Panc1 (cell line): Measurements from ENCODE around the gene SPACA7. TPM values are rescaled to one million over a fixed set of nuclear protein-coding genes. Genes with fewer than 3 reads are reported as not detected.

Source experiments
- ATAC-seq: fragments of 200-7000 bp; cut with Tn5 transposase; 2 replicates; pipeline ENCODE4 v1.9.1; 2020; ENCODE audit warnings: mild to moderate bottlenecking, moderate library complexity
- BruUV-seq: library from RNA; stranded (reverse); fragments of 400-500 nt; replicated peaks from 2 replicates; lab custom pipeline; 2021; lab: Mats Ljungman, UMichigan
- CTCF ChIA-PET: fragments of 300-600 bp; sonication (Branson Sonifier 250); formaldehyde crosslinking; loops from one replicate; lab custom pipeline; 2022; ENCODE audit warnings: antibody characterized with exemption; lab: Charles Lee
- POLR2A ChIA-PET: fragments of 300-600 bp; sonication (Branson Sonifier 250); formaldehyde crosslinking; loops from one replicate; lab custom pipeline; 2022; ENCODE audit warnings: antibody characterized with exemption; lab: Charles Lee
- DNase-seq: peaks from one replicate; pipeline ENCODE4 v3.0.0-alpha.2; 2010; ENCODE audit warnings: low read depth, low spot score
- H3K27ac ChIP-seq: 2 replicates; pipeline ENCODE4 v1.5.1; 2011; ENCODE audit warnings: mild to moderate bottlenecking, low read length, inconsistent platforms
- H3K27me3 ChIP-seq: fragments of 200-500 bp; sonication (Bioruptor generic); 2 replicates; pipeline ENCODE4 v1.6.0; 2014; ENCODE audit warnings: low read length, inconsistent platforms; ENCODE audit not compliant: control insufficient read depth, insufficient read depth
- H3K36me3 ChIP-seq: fragments of 200-500 bp; sonication (Bioruptor generic); 2 replicates; pipeline ENCODE4 v1.5.1; 2014; ENCODE audit warnings: inconsistent platforms, mild to moderate bottlenecking, low read length, moderate library complexity; ENCODE audit not compliant: control insufficient read depth, insufficient read depth
- H3K4me1 ChIP-seq: 2 replicates; pipeline ENCODE4 v1.5.1; 2011; ENCODE audit warnings: inconsistent platforms, mild to moderate bottlenecking, low read length, moderate library complexity; ENCODE audit not compliant: control insufficient read depth, insufficient read depth
- H3K4me3 ChIP-seq, 2 experiments: 2 replicates each; pipeline ENCODE4 v1.5.1; 2011 to 2012; ENCODE audit warnings: low read depth in 2 of 2, low read length in 2 of 2, mild to moderate bottlenecking in 2 of 2, inconsistent platforms in 1 of 2, moderate library complexity in 1 of 2
- H3K9me3 ChIP-seq: fragments of 200-500 bp; sonication (Bioruptor generic); 2 replicates; pipeline ENCODE4 v1.5.1; 2014; ENCODE audit warnings: low read depth, mild to moderate bottlenecking, inconsistent platforms, low read length, moderate library complexity; ENCODE audit not compliant: control insufficient read depth, insufficient read depth
- POLR2AphosphoS5 ChIP-seq: IDR thresholded peaks from 2 replicates; pipeline ENCODE4 v1.6.1; 2012; ENCODE audit warnings: mild to moderate bottlenecking, low read depth, low read length, moderate library complexity
- SIN3A ChIP-seq: IDR thresholded peaks from 2 replicates; pipeline ENCODE4 v1.6.1; 2012; ENCODE audit warnings: low read depth, mild to moderate bottlenecking, low read length, moderate library complexity, borderline replicate concordance; ENCODE audit not compliant: insufficient read depth
- TCF7L2 ChIP-seq: IDR thresholded peaks from 2 replicates; pipeline ENCODE4 v1.6.1; 2011; ENCODE audit warnings: mild to moderate bottlenecking, low read depth, low read length, inconsistent platforms
- in situ Hi-C: cut with HindIII; loops from 2 replicates; pipeline ENCODE4 v1.10.0; 2016; ENCODE audit warnings: low sequenced_read_pairs, low pct_unique_long_range_greater_than_20kb
- intact Hi-C: fragments of 100-400 bp; cut with micrococcal nuclease; formaldehyde crosslinking; loops from one replicate; pipeline ENCODE4 v1.10.0; 2022; ENCODE audit not compliant: unreplicated experiment
- total RNA-seq: library from RNA; stranded (reverse); gene quantifications from one replicate; pipeline ENCODE4 v1.2.1, GENCODE V29; 2021; ENCODE audit not compliant: unreplicated experiment
- TF ChIP-seq, protein P1 (sequence below): fragments of 450-650 bp; IDR thresholded peaks from 2 replicates; pipeline ENCODE4 v1.5.1; 2017; ENCODE audit warnings: mild to moderate bottlenecking
- TF ChIP-seq, protein P2 (sequence below), 2 experiments: IDR thresholded peaks; 2 replicates each; pipeline ENCODE4 v1.6.1; 2011 to 2012; ENCODE audit warnings: low read depth in 2 of 2, control low read depth in 1 of 2, low read length in 1 of 2, mild to moderate bottlenecking in 1 of 2, moderate library complexity in 1 of 2; ENCODE audit not compliant: insufficient read depth in 1 of 2

The SPACA7 gene
- total RNA-seq, 1 experiment from 2014 or later: not detected

DNA sequence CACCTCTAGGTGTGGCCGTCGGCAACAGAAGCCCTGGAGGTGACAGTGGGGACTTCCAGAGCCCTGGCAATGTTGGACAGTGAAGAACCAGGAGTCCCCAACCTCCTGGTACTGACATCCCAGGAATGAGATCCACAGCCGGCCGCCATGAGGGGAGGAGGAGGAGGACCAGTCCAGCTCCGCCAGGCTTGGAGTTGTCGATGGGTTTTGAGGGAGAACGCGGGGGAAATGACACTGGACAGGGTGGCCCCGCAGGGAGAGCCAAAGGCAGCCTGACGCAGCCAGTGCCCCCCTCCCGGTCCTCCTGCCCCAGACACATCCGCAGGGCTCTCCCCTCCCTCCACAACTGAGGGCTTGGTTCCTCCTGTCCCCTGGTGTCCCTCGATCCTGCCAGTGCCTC is 57.9 kb downstream of the SPACA7 start:
- no peaks in the 10 kb centered on the region for H3K36me3 ChIP-seq
- in situ Hi-C loops: no loop called here
- no TSS peak for BruUV-seq
- no peaks in the 10 kb centered on the region for H3K4me1 ChIP-seq
- ChIA-PET POLR2A (no interaction called here), CTCF (no interaction called here)
- DNase-seq (no peak), ATAC-seq (no peak)
- H3K27me3 ChIP-seq: no peaks in the 10 kb centered on the region; the same call in 1 of the 2 replicates
- H3K9me3 ChIP-seq: no peaks in the 10 kb centered on the region
- intact Hi-C loops: no loop called here
- no peak overlapping the region for H3K4me3 ChIP-seq
- no peak overlapping the region for H3K27ac ChIP-seq
- TF ChIP-seq, protein P1, sequence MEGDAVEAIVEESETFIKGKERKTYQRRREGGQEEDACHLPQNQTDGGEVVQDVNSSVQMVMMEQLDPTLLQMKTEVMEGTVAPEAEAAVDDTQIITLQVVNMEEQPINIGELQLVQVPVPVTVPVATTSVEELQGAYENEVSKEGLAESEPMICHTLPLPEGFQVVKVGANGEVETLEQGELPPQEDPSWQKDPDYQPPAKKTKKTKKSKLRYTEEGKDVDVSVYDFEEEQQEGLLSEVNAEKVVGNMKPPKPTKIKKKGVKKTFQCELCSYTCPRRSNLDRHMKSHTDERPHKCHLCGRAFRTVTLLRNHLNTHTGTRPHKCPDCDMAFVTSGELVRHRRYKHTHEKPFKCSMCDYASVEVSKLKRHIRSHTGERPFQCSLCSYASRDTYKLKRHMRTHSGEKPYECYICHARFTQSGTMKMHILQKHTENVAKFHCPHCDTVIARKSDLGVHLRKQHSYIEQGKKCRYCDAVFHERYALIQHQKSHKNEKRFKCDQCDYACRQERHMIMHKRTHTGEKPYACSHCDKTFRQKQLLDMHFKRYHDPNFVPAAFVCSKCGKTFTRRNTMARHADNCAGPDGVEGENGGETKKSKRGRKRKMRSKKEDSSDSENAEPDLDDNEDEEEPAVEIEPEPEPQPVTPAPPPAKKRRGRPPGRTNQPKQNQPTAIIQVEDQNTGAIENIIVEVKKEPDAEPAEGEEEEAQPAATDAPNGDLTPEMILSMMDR: no peak
- no peak for TF ChIP-seq POLR2AphosphoS5
- TF ChIP-seq TCF7L2: no peak
- TF ChIP-seq SIN3A: no peak
- TF ChIP-seq, protein P2, sequence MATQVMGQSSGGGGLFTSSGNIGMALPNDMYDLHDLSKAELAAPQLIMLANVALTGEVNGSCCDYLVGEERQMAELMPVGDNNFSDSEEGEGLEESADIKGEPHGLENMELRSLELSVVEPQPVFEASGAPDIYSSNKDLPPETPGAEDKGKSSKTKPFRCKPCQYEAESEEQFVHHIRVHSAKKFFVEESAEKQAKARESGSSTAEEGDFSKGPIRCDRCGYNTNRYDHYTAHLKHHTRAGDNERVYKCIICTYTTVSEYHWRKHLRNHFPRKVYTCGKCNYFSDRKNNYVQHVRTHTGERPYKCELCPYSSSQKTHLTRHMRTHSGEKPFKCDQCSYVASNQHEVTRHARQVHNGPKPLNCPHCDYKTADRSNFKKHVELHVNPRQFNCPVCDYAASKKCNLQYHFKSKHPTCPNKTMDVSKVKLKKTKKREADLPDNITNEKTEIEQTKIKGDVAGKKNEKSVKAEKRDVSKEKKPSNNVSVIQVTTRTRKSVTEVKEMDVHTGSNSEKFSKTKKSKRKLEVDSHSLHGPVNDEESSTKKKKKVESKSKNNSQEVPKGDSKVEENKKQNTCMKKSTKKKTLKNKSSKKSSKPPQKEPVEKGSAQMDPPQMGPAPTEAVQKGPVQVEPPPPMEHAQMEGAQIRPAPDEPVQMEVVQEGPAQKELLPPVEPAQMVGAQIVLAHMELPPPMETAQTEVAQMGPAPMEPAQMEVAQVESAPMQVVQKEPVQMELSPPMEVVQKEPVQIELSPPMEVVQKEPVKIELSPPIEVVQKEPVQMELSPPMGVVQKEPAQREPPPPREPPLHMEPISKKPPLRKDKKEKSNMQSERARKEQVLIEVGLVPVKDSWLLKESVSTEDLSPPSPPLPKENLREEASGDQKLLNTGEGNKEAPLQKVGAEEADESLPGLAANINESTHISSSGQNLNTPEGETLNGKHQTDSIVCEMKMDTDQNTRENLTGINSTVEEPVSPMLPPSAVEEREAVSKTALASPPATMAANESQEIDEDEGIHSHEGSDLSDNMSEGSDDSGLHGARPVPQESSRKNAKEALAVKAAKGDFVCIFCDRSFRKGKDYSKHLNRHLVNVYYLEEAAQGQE (IDR thresholded peaks at IDR 0.05; ENCODE audit: insufficient read depth in 1 of 2, low read depth in 2 of 2, low read length in 1 of 2): no peak

DNA sequence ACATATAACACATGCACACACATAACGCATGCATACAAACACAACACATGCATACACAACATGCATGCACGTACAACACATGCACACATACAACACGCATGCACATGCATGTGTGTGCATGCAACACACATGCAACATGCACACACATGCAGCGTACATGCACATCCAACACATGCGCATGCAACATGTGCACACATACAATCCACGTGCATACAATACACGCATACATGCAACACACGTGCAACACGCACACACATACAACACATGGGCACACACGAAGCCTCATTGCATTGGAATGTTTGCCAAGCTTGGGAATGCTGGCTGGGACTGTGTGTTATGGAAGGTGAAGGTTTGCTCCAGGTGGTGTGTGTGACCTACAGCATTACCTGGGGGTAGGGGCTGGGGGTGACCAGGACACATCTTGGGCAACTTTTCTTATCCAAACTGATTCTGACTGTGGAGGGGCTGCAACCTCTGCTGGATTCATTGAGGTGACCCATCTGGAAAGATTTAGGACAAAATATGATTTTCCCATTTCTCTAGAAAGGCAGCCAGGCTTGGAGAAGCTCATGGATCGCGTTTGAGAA is 58.9 kb downstream of the SPACA7 start:
- Histone ChIP-seq H3K4me1 (no peaks in the 10 kb centered on the region), H3K4me3 (no peak overlapping the region), H3K27me3 (no peaks in the 10 kb centered on the region; the same call in 1 of the 2 replicates), H3K27ac (no peak overlapping the region), H3K9me3 (no peaks in the 10 kb centered on the region), H3K36me3 (no peaks in the 10 kb centered on the region)
- CTCF ChIA-PET: no interaction called here
- intact Hi-C loops (no loop called here), in situ Hi-C loops (no loop called here)
- ATAC-seq: no peak
- POLR2A ChIA-PET: no interaction called here
- no peak for DNase-seq
- BruUV-seq: no TSS peak
- TF ChIP-seq SIN3A (no peak), TCF7L2 (no peak), POLR2AphosphoS5 (no peak)
- TF ChIP-seq, protein P1: no peak
- TF ChIP-seq, protein P2 (IDR thresholded peaks at IDR 0.05; ENCODE audit: insufficient read depth in 1 of 2, low read depth in 2 of 2, low read length in 1 of 2): no peak
